ENCODE measurements around the gene ABHD10. TPM values are rescaled to one million over a fixed set of nuclear protein-coding genes. Genes with fewer than 3 reads are reported as not detected.
"Not testable (repeated sequence)": the region's sequence is repeated elsewhere in the genome, so short reads cannot be mapped to it uniquely, and the experiment has no call there.

Gene ABHD10
- total and polyA plus RNA-seq, 10 of the 15 experiments (the other 5 are each of a cell fraction or from before 2014, with no cell fraction given) = 12.3 to 51.0 (median 28.9) TPM

DNA sequence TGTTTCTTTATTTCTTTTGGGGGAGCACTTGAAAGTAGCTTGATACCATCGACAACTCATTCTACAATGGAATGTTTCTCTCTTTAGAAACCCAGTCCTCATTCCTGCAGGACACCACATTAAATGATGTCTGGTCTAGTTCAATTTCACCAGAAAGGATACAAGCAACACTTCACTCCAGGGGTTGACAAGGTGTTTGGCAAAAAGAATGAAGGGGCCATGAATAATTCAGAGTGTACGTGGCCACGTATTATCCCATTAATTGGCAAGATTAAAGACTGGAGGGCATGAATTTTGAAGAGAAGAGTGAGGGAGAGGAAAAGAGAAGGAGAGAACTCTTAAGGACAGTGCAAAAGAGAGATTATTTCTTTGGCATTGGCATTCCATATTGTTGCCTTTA, 56.4 kb downstream of the ABHD10 start:
- RAD21 ChIA-PET (ENCODE audit: unreplicated experiment) = no interaction called here
- BruUV-seq (replicated peaks) = no TSS peak

DNA sequence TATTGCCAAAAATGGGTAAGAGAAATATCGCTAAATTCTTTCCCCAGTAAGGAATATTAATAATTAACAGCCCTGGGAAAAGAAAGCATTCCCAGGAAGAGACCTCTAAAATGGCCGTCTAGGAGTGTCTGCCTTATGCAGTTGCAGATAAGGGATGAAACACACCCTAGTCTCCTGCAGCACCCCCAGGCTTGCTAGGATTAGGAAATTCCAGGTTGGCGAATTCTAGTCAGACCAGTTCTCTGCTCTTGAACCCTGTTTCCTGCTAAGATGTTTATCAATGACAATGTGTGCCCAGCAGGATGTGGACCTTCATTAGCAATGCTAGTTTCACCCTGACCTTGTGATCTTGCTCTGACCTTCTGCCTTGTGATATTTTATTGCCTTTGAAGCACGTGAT, 58.4 kb downstream of the ABHD10 start:
- in situ Hi-C loops (cut with MboI); SMC1A ChIA-PET (ENCODE audit: uncharacterized antibody, unreplicated experiment); H3K4me3 ChIP-seq; H2AFZ ChIP-seq (ENCODE audit: control insufficient read depth, low read depth, low read length); ATAC-seq; CTCF ChIA-PET; H3K4me1 ChIP-seq (ENCODE audit: control insufficient read depth, insufficient read depth, low read length); H3K9ac ChIP-seq (ENCODE audit: control insufficient read depth, insufficient read depth, low read length); H4K20me1 ChIP-seq (ENCODE audit: control insufficient read depth, insufficient read depth); H3K27ac ChIP-seq (ENCODE audit: control insufficient read depth, insufficient read depth); BruUV-seq (replicated peaks); H3K36me3 ChIP-seq (ENCODE audit: control insufficient read depth in 2 of 2, insufficient read depth in 2 of 2, low read length in 1 of 2); H3K27me3 ChIP-seq (replicated peaks in 1 of 2; ENCODE audit: control insufficient read depth in 2 of 2, insufficient read depth in 2 of 2, low read length in 1 of 2); H3K4me2 ChIP-seq (ENCODE audit: control insufficient read depth, insufficient read depth); DNase-seq (ENCODE audit: low read depth, low spot score); intact Hi-C loops (cut with micrococcal nuclease; ENCODE audit: unreplicated experiment); H3K79me2 ChIP-seq (ENCODE audit: control insufficient read depth, insufficient read depth, low read length); POLR2A ChIA-PET; FAIRE-seq; H3K9me3 ChIP-seq (replicated peaks; ENCODE audit: control insufficient read depth, insufficient read depth, low read length); RAD21 ChIA-PET (ENCODE audit: unreplicated experiment): not testable (repeated sequence)
- 26% methylated on average over 4 of the region's 4 CpGs for WGBS (ENCODE audit: insufficient coverage, insufficient replicate concordance, low lambda C conversion rate, missing lambda C conversion rate)

More for the DNA sequence above, 56.4 kb downstream of the ABHD10 start:
- Histone ChIP-seq H3K4me2 (ENCODE audit: control insufficient read depth, insufficient read depth) (no peak overlapping the region), H3K4me1 (ENCODE audit: control insufficient read depth, insufficient read depth, low read length) (no peaks in the 10 kb centered on the region), H3K9me3 (replicated peaks; ENCODE audit: control insufficient read depth, insufficient read depth, low read length) (no peaks in the 10 kb centered on the region), H2AFZ (ENCODE audit: control insufficient read depth, low read depth, low read length) (no peak overlapping the region), H3K79me2 (ENCODE audit: control insufficient read depth, insufficient read depth, low read length) (no peaks in the 10 kb centered on the region), H3K36me3 (ENCODE audit: control insufficient read depth in 2 of 2, insufficient read depth in 2 of 2, low read length in 1 of 2) (no peaks in the 10 kb centered on the region), H3K27me3 (replicated peaks in 1 of 2; ENCODE audit: control insufficient read depth in 2 of 2, insufficient read depth in 2 of 2, low read length in 1 of 2) (0 out of 4 replicates have a peak, but pooled peaks cover 0 to 2% of the 10 kb centered on the region in 2 experiments), H3K9ac (ENCODE audit: control insufficient read depth, insufficient read depth, low read length) (no peak overlapping the region), H4K20me1 (ENCODE audit: control insufficient read depth, insufficient read depth) (no peaks in the 10 kb centered on the region), H3K27ac (ENCODE audit: control insufficient read depth, insufficient read depth) (no peak overlapping the region), H3K4me3 (no peak overlapping the region)
- intact Hi-C loops (cut with micrococcal nuclease; ENCODE audit: unreplicated experiment) = no loop called here
- DNase-seq (ENCODE audit: low read depth, low spot score) (no peak), ATAC-seq (no peak), FAIRE-seq (no peak)
- WGBS (ENCODE audit: insufficient coverage, insufficient replicate concordance, low lambda C conversion rate, missing lambda C conversion rate) = 40% methylated on average over 3 of the region's 3 CpGs
- SMC1A ChIA-PET (ENCODE audit: uncharacterized antibody, unreplicated experiment) = interaction anchor here (1.0 to 1.6 kb wide), 3 partner anchors 8 to 19 kb away, joined by 3 read pairs; no protein-coding TSS in a partner anchor
- POLR2A ChIA-PET = no interaction called here
- in situ Hi-C loops (cut with MboI) = no loop called here
- TF ChIP-seq CREM (IDR thresholded peaks at IDR 0.05; ENCODE audit: low read depth) = no peak
- no peak for TF ChIP-seq HDGF (IDR thresholded peaks at IDR 0.05)
- TF ChIP-seq HDAC6 (IDR thresholded peaks at IDR 0.05; ENCODE audit: unreplicated experiment) = no peak
- no peak for TF ChIP-seq YY1 (IDR thresholded peaks at IDR 0.05; ENCODE audit: low read depth, low read length)
- TF ChIP-seq BMI1 (IDR thresholded peaks at IDR 0.05; ENCODE audit: borderline replicate concordance) = no peak
- no peak for TF ChIP-seq POLR2A (IDR thresholded peaks at IDR 0.05; ENCODE audit: low read depth, low read length)
- TF ChIP-seq CHD1 (IDR thresholded peaks at IDR 0.05; ENCODE audit: low read depth, low read length) = no peak
- CTCF ChIA-PET = interaction anchor here (1.2 to 2.4 kb wide), 5 partner anchors 8 to 320 kb away, joined by 4 to 12 read pairs (median 6); no protein-coding TSS in a partner anchor

All from GM12878 (cell line).